ENCODE measurements around the gene PEX7. TPM values are rescaled to one million over a fixed set of nuclear protein-coding genes. Genes with fewer than 3 reads are reported as not detected.
A peak's percentile ranks its signal among the peaks of the same experiment; 100 is the strongest.
"Not testable (repeated sequence)": the region's sequence is repeated elsewhere in the genome, so short reads cannot be mapped to it uniquely, and the experiment has no call there.

PEX7 gene
- total RNA-seq, 1 donor from 2014 or later, result 15.2 TPM

- no peak for DNase-seq (ENCODE audit: low read depth)
Measured at GRCh38 chr6:136895901-136896300, 73.5 kb downstream of the PEX7 start.

DNA sequence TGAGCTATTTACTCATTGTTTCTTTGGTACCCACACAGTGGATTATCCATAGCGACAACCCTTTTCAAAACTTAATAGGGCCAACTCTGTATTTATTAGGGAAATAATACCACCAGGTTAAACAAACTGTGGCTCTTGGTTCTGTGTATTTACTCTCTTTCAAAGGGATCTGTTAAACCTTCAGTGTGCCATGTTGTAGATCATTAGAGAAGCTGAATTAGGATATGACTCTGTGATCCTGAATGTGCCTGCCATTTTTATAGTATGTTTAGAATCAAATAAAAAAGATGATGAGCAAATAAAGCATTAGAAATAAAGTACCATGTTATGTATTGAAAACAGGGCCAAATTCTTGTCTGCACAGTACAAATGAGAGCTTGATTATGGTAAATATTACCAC lies 74.7 kb downstream of the PEX7 start:
- DNase-seq (ENCODE audit: low read depth), result no peak

DNA sequence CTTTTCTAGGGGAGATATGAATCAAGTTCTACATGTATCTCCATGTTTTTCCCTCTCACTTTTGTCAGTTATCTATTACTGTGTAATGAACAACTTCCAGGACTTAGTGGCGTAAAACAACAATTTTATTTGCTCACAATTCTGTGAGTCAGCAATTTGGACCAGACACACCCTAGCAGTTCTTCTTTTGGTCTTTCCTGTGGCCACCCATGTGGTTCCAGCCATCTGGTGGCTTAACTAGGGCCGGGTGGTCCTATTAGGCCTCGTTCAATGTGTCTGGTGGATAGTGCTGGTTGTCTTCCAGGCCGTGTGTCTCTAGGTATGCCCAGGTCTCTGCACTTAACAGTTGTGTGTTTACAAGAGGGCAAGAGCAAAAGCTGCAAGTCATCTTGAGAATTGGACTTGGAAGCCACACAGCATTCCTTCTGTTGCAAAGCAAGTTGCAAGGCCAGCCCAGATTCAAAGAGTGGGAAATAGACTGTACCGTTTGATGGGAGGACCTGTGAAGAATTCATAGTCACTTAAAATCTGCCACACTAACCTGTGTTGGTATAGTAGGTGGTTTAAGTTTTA lies 78.9 kb downstream of the PEX7 start:
- DNase-seq (ENCODE audit: low read depth), result no peak

DNA sequence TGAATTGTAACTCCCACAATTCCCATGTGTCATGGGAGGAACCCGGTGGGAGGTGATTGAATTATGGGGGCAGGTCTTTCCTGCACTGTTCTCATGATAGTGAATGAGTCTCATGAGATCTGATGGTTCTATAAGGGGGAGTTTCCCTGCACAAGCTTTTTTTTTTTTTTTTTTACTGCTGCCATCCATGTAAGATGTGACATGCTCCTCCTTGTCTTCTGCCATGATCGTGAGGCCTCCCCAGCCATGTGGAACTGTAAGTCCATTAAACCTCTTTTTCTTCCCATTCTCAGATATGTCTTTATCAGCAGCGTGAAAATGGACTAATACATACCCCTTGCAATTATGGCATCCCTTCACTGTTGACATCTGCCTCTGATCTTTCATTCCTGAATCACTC lies 82.1 kb downstream of the PEX7 start:
- DNase-seq (ENCODE audit: low read depth), result not testable (repeated sequence)

DNA sequence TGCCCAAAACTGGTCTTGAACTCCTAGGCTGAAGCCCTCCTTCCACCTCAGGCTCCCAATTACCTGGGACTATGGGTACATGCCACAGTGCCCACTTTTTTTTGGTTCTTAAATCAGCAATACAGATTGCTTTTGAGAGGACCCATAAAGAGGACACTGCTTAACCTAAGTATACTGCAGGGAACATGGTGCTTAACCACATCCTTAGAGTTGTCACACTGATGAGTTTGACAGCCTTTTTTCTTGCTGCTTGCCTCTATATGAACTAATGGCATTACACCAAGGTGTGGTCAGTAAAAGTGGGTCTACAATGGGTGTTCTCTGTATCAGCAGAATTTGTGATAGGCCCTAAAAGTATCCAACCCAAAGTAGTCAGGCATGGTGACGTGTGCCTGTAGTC lies 92.6 kb downstream of the PEX7 start:
- no peak for DNase-seq (ENCODE audit: low read depth)

DNA sequence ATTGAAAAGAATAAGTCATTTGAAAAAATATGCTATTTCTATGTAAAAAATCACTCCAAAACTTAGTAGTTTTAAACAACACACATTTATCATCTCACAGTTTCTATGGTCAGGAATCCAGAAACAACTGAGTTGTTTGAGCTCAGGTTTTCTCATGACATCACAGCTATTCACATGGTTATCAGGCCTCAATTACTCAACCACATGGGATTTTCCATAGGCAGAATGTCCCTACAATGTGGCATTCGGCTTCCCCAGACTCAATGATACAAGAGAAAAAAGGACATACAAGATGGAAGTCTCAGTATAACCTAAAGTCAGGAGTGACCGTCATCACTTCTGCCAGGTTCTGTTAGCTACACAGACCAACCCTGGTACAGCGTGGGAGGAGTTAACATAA lies 96.3 kb downstream of the PEX7 start:
- no peak for DNase-seq (ENCODE audit: low read depth)

DNA sequence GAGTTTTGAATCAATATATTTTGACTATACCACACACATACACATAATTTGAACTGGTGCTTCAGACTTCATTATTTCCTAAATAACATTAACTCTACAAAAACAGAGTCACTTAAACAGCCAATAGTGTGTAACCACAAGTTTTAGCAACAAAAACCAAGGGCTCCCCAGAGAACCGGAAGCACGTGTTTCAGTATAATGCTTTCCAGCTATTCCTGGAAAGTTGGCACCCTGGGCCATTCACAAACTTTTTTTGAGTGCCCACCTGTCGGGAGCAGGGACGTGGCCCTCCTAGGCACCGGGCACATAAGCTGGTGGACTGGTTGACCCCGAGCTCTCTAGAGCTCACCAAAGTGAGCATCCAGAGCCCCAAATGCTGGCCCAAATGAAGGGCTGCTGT lies 97.8 kb downstream of the PEX7 start:
- no peak for DNase-seq (ENCODE audit: low read depth)

DNA sequence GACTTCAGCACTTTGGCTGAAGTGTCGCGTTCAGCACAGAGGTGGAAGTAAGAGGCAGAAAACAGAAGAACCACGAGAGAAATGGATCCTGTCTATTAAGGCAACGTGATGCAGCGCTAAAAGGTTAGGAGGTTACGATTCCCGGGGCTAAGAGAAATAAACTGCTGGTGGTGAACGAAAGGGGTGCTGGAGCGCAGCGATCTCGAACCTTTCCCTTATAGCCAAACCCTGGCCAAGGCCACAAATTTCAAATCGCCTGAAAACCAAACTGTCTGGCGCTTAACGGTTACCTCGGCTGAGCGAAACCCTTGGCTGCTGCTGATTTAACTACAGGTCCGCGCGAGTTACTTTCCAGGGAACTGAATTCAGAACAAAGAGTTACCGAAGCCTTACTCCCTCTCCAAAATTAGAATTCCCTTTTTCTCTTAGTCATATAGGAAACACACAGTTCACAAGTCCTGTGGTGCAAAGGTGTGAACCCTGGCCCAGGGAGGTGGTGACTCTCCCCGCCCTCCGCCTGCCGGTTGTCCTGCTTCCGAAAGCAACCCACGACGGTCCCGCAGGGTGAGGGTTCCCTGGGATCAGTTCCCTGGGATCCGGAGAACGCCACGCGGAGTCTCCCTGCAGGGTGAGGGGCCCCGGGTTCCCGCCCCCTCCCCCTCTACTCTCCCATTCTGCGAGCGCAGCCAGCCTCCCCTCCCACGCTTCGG lies 98.4 kb downstream of the PEX7 start:
- DNase-seq (ENCODE audit: low read depth), result peak; percentile 2

DNA sequence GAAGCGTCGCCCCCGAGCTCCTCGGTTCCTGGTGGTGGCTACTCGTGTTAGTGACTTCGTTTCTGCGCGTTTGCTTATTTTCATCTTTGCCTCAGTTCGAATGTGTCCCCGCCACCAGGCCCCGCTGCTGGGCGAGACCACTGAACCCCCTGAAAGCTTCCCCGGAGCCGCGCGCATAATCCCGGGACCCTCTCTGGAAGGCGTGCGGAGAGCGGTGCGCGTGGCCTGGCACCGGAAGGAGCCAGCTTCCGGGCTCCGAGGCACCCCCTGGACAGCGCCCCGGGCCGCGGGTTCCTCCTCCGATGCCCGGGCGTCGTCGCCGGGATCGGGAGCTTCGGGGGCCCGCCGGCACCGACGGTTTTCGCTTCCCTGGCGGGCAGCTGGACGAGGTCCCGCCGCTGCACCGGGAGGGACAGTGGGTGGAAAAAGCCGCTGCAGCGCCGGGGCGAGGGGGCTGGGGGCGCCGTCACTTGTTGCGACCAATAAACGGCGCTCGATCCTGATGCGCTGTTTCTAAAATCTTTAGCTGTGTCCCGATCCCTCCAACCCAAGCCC lies 99.1 kb downstream of the PEX7 start:
- DNase-seq (ENCODE audit: low read depth), result no peak

DNA sequence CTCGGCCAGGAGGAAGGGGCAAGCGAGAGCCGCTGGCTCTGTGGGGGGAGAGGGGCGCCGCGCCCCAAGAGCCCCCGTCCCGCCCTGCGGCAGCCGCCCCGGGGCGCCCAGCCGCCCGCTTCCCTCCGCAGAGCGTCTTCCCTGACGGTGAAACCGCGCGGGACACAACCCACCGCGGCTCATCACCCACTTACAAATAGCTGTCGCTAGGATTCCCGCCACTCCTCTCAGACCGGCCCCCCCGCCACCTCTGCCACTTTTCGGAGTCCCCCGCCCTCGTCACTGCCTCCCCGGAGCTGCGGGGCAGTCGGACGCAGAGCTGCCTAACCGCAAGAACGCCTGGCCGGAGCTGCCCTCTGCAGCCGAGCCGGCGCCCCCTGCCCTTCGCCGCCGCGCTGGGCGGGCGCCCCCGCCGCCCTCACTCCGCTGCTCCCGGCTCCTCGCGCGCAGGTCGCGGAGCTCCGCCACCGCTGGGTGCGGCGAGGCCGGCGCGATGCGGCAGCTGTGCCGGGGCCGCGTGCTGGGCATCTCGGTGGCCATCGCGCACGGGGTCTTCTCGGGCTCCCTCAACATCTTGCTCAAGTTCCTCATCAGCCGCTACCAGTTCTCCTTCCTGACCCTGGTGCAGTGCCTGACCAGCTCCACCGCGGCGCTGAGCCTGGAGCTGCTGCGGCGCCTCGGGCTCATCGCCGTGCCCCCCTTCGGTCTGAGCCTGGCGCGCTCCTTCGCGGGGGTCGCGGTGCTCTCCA lies 99.7 kb downstream of the PEX7 start, which contains the start of gene SLC35D3:
Gene SLC35D3 (plus strand): TSS at position 366 of the 749 bp plus-strand sequence. CDS start 128 bp downstream, at position 494.
- no peak for DNase-seq (ENCODE audit: low read depth)

GRCh38 chr6:136922685-136923006 lies 100.3 kb downstream of the PEX7 start:
- DNase-seq (ENCODE audit: low read depth), result no peak

DNA sequence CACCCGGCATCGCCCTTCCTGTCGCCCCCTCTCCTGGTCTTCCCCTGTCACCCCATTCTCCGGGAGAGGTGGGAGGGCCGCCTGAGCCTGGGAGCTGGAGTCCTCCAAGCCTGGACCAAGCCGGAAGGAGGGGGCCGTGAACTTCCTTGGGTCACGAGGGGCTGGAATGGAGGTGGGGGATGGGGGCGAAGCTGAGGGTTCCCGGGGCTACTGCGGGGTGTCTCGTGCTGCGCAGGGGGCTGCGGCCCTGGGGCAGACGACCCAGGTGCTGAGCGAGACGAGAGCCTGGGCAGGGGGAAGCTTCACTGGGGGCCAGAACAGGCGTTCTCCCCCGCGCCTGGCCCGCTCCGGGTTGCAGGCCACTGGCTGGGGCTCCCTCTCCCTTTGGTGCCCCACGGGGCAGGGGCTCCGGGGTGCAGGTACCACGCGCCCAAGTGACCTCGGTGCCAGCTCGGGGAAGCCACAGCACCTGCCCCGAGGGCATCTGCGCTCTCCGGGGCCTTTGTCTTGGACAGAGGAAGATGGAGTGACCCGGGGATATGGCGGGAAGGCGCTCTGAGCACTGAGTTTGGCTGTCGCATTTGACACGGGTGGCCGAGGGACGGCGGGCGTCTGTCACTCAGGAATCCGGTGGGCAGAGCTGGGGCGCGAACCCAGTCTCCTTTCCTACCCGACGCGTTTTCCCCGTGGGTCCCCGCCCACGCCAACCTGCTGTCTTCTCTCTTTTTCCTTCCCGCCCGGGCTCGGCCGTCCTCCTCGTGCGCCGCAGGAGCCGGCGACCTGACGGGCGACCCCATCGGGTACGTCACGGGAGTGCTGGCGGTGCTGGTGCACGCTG lies 100.9 kb downstream of the PEX7 start:
- no peak for DNase-seq (ENCODE audit: low read depth)

- DNase-seq (ENCODE audit: low read depth), result no peak
Measured at GRCh38 chr6:136923954-136924673, 101.7 kb downstream of the PEX7 start.

GRCh38 chr6:136926383-136926782 lies 104.0 kb downstream of the PEX7 start:
- DNase-seq (ENCODE audit: low read depth), result no peak

- peak; percentile 5 for DNase-seq (ENCODE audit: low read depth)
Measured at GRCh38 chr6:136927292-136927691, 104.9 kb downstream of the PEX7 start.

- DNase-seq (ENCODE audit: low read depth), result no peak
Measured at GRCh38 chr6:136930528-136930927, 108.1 kb downstream of the PEX7 start.

GRCh38 chr6:136932599-136932998 lies 110.2 kb downstream of the PEX7 start:
- no peak for DNase-seq (ENCODE audit: low read depth)

- peak; percentile 12 for DNase-seq (ENCODE audit: low read depth)
Measured at GRCh38 chr6:136945072-136945471, 122.7 kb downstream of the PEX7 start.

GRCh38 chr6:136945711-136946121 lies 123.3 kb downstream of the PEX7 start:
- peak; percentile 54 for DNase-seq (ENCODE audit: low read depth)

DNA sequence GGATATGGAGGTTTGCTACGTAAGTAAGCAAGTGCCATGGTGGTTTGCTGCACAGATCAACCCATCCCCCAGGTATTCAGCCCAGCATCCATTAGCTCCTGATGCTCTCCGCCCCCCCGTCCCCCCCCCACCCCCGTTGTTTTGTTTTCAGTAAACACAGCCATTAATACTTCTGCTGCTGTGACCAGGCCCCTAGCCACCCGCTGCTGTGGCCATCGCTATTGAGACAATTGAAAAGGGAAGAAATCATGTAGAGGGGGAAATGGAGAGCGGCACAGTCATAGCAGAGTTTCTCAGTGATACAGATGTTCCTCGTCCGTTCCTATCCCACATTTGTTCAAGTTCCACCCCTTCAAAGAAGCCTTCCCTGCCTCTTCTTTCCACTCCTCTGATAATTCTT lies 124.6 kb downstream of the PEX7 start:
- DNase-seq (ENCODE audit: low read depth), result no peak

- not testable (repeated sequence) for DNase-seq (ENCODE audit: low read depth)
Measured at GRCh38 chr6:136949957-136950356, 127.6 kb downstream of the PEX7 start.
